ENCODE data around the gene PDE4D.

Gene PDE4D

DNA sequence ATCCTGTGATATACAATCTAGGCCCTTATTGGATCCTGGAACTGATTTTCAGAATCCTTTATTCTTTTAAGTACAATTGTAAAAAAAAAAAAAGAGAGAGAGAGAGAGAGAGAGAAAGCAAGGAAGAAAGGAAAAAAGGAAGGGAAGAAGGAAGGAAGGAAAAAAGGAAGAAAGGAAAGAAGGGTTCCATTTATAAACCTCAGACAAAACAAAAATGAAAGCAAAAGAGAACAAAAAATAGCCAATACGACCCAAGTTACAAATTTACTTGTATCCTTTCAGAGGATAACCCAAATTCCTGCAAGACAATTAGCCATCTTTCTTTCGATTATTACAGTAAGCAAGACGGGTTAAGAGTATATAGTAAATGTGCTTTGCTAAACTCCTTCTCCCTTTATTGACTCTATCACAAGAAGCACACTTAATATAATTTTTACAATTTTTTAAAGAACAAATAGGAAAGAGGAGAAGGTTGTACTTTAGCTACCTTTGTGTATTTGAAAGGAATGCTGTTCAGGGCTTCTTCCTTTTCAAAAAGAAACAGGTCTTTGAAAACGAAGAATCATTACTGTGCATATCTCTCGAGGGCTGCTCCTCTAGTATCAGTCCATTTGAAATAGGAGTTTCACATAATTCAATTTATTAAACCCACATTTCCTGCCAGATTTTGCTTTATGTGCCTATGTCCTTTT lies 767.4 kb downstream of the PDE4D start:
- no peak for DNase-seq

- no peak for DNase-seq
Observed at GRCh38 chr5:59125011-59125961, 768.2 kb downstream of the PDE4D start.

- DNase-seq: peak; percentile 61
Observed at GRCh38 chr5:59123595-59124561, 769.6 kb downstream of the PDE4D start.

DNA sequence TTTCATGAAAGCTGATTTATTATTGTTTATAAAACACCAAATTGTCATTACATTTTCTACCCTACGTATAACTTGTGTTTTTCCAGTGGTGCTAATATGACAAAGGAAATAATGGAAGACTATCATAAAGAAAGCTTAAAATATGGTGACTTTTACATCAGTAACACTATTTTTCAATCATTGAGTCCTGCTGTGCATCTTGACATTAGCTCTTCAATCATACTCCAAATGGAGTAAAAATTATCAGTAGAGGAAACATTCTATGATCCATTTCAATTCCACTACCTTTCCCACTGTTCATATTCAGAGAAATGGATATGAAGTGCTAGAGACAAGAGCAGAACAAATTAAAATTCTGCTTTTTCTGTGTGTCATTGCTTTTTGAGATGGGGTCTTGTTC lies 774.0 kb downstream of the PDE4D start:
- DNase-seq: no peak

DNA sequence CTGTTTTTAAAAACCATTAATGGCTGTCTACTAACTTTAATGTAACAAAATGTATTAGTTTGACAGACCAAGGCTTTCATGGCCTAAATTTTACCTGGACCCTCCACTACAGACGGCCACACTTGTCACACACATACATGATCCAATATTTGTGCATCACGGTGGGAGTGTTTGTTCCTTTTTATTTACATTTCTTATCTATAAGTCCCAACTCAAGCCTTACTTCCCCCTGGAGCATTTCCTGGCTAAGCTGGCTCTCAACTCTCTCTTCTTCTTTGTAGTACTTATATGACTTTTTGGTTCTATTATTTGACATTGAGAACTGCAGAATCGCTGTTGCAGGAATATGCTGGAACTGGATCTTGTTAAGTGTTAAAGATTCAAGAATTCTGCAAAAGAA lies 776.2 kb downstream of the PDE4D start:
- no peak for DNase-seq

DNA sequence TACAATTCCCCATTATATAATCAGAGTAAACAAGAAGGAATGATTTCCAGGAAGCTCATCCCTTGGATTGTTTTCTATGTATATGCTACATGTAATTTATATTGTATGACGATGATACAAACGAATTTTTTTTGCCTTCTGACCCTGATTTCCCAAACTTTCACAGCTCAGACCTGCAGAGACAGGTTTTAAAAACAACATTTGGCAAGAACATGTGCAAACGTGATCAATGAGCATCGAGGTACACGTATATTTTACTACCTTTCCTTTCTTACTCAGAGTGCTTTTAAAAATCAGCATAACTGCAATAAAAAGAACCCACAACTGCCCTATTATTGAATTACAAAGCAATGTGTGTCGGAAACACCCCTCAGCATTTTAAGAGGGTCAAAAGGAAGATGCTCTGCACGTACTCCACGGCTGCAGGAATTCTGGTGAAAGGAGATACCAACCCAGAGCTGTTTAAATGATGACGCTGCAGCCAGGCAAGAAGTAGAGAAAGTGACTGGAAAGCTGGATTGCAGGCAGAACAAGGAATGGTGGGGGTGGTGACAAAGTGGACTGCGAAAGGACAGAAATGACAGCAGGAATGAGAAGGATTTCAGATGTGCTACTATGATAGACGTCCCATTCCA lies 777.2 kb downstream of the PDE4D start:
- DNase-seq: no peak

GRCh38 chr5:59115345-59115744 lies 778.2 kb downstream of the PDE4D start:
- DNase-seq: no peak

DNA sequence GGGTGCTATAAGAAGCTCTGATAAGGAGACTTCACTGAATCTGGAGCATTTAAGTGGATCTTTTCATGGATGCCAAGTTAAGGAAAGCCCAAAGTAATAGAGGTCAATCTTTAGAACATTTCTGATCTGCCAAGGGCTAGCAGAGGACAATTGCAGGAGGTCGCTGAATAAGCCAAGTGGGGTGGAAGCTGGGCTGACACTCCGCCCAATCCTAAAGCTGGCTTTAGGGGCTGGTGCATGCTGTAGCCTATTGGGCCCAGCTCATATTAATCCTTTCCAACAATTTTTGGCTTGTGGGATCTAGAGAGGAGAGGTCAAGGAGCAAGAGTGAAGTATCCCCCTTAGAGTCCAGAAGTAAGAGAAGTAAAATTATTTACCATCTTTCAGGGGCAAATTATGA lies 784.1 kb downstream of the PDE4D start:
- DNase-seq: no peak

- no peak for DNase-seq
Observed at GRCh38 chr5:59107692-59108091, 785.8 kb downstream of the PDE4D start.

DNA sequence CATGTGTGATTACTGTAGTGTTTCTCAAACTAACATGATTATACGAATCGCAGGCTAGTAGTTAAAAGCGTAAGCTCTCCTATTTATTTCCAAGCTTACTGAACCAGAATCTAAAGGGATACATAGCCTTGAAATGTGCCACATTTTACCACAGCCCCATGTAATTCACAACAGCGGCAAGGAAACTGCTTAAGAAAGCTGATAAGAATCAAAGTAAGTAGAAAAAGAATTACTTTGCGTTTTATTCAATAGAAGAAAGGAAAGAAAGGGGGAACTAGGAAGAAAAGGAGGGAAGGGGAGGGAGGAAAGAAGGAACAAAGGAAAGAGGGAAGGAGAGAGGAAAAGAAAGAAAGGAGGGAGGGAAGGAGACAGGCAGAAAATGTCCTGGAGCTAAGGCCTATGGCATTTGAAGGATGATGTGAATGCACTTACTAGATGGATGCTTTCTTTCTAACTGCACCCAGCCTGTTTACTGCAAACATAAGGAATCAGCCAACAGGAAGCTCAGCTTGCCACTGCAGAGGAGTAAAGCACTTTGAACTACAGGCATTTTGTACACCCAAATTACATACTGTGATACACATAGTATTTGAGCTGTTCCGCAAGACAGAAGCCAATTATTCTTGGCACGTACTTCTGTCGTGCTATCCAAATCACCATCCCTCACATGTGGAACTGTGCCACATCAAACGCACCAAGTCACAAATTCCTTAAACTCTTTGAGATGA lies 789.0 kb downstream of the PDE4D start:
- no peak for DNase-seq

GRCh38 chr5:59103303-59103702 lies 790.2 kb downstream of the PDE4D start:
- DNase-seq: no peak

DNA sequence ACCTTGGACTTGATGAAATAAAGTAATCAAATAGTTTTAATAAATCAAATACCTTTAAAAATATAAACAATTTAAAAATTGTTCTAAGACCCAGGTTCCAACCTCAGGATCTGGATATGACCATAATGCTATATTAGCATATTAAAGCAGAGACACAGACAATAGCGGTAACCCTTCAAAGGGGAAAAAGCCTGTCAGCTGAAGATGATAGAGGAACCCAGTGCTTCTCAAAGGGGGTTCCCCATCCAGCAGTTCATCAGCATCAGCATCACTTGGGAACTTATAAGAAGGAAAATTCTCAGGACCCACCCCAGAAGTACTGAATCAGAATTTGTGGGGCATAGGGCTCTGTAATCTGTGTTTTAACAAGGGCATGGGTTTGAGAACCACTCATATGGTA lies 791.1 kb downstream of the PDE4D start:
- no peak for DNase-seq

GRCh38 chr5:59100875-59101274 lies 792.7 kb downstream of the PDE4D start:
- no peak for DNase-seq

DNA sequence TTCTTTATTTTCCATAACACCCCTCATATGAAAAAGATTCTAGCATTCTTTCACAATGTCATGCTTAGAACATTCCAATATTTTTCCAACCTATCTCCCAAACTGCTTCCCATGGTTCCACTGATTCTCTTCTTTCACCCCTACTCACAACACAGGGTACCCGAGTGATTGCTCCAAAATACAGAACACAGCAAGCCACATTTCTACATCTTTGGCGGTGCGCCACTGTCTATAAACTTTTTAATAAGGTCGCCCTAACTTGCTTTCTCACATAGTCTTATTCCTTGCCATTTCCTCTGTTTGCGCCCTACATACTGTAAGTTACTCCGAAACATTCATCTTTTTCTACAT lies 793.6 kb downstream of the PDE4D start:
- DNase-seq: no peak

GRCh38 chr5:59099270-59099994 lies 794.1 kb downstream of the PDE4D start:
- DNase-seq: peak; percentile 77

DNA sequence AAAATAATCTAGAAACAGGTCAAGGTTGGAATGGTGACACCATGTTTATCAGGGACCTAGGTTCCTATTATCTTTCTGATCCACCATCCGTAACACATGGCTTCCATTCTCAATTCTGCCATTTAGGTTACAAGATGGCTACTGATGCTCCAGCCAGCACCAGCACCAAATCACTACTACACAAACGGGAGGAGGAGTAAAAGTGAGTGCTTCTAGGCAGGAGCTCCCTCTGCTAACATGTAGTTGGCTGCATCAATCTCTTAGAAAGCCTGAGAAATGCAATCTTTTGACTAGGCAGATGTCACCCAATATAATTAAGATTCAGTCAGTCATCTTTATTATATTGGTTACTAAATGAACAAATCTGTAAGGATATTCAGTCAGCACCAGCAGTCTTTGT lies 794.8 kb downstream of the PDE4D start:
- no peak for DNase-seq

DNA sequence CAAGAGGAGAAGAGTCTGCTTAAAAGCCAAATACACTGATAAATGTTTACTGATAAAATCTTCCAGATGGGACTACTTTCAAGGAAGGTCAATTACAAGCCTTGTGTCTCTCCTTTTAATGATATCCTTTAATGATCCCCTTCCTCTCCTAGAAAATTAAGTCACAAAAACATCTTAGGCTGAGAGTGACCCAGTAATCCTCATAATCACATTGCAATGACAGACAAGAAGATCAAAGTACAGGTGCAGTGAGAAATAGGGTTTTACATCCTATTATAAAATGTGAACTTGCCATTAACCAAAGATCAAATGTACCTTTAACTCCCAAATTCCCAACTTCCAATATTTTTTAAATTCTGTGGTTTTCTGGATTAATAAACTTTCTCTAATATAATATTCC lies 795.8 kb downstream of the PDE4D start:
- no peak for DNase-seq

- no peak for DNase-seq
Observed at GRCh38 chr5:59097116-59097515, 796.4 kb downstream of the PDE4D start.

DNA sequence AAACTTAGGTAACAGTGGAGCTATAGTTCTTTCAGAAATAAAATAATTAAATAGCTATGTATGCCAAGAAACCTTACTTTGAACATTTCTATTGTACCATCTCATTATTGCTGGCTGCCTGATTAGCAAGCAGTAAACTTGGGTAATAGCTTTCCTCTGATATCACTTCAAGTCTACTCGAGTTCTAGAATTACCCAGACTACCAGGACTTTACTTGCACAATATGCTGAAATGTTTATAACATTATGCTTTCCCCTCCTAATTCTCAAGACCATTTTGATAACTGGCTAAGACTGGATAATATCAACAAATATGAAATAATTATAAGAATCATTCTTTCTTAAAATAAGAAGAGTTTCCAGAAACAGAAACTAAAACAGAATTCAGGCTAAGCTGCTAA lies 798.0 kb downstream of the PDE4D start:
- DNase-seq: no peak

DNA sequence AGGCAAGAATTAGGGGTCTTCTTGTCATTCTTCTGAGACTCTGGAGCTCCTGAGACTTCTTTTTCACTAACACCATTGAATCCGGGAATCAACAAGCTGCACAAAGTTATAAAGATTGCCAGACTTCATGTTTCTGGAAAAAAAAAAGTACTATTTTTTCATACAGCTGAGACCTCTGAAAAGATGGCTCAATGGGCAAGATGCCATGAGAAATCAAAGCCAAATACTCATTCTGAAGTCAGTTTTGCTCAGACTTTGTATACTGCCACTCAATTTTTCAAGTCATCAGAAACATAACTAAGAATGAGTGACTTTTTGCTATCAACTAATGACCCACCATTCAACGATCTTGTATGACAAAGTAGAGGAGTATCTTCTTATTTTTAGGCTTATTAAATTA lies 798.7 kb downstream of the PDE4D start:
- DNase-seq: no peak

DNA sequence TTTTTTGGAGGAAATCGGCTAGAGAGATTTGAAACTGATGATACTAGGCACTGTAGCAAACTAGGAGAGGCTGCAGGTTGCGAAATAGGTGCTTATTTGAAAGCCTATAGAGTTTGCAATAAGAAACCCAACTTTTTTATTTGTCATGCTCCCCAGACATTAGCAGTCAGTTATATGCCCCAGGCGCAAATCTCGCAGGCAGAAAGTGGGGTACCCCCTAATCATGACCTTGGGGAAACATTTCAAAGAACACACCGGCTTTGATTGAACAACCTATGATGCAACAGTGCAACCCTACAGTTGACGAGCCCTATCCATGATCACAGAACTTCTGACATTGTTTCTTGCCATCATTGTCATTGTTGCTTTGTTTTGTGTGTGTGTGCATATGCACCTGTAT lies 800.2 kb downstream of the PDE4D start:
- DNase-seq: no peak

All from central memory CD4-positive, alpha-beta T cell (primary cell).